ENCODE measurements around the gene ANKRD24. TPM values are rescaled to one million over a fixed set of nuclear protein-coding genes. Genes with fewer than 3 reads are reported as not detected.

The ANKRD24 gene
- total and polyA plus RNA-seq, 2 of the 13 experiments (the other 11 are each of a cell fraction or from before 2014, with no cell fraction given) = 0.13 to 0.24 TPM

- TF ChIP-seq ZNF687 (CRISPR knock-in tag; IDR thresholded peaks at IDR 0.05) (peak; percentile 40; the same call in 1 of the 2 replicates), ZNF101 (CRISPR knock-in tag; IDR thresholded peaks at IDR 0.05; ENCODE audit: borderline replicate concordance, low read depth) (no peak), ZBTB25 (CRISPR knock-in tag; IDR thresholded peaks at IDR 0.05) (no peak), ZNF891 (CRISPR knock-in tag; IDR thresholded peaks at IDR 0.05) (peak; percentile 40; the same call in 1 of the 2 replicates), ZNF543 (CRISPR knock-in tag; IDR thresholded peaks at IDR 0.05) (no peak)
Measured at GRCh38 chr19:4154571-4155312, 27.7 kb upstream of the ANKRD24 start (continued).

GRCh38 chr19:4157164-4157563 lies 25.3 kb upstream of the ANKRD24 start:
- H3K4me3 ChIP-seq (replicated peaks in 1 of 3; ENCODE audit: insufficient read depth in 1 of 3, low read depth in 2 of 3, low read length in 3 of 3) = no peak overlapping the region
- peaks cover 4% of the 10 kb centered on the region in 2 experiments; a peak in 3 of 5 replicates for H3K36me3 ChIP-seq (replicated peaks in 1 of 2; ENCODE audit: control insufficient read depth in 1 of 2, insufficient read depth in 2 of 2, low read length in 2 of 2)
- no peaks in the 10 kb centered on the region for H3K79me2 ChIP-seq (ENCODE audit: insufficient read depth, low read length)
- H3K9me3 ChIP-seq (ENCODE audit: low read length) = no peaks in the 10 kb centered on the region
- WGBS (ENCODE audit: low lambda C conversion rate) = 92% methylated on average over 2 of the region's 6 CpGs
- DNase-seq (ENCODE audit: low spot score) = no peak
- no peak overlapping the region for H3K4me2 ChIP-seq (ENCODE audit: low read depth, low read length)
- H3K27ac ChIP-seq (ENCODE audit: extremely low read length, insufficient read depth, low read length) = no peak overlapping the region
- ChIA-PET CTCF (ENCODE audit: low intra/inter-chr PET ratio, low total read pairs) (no interaction called here), POLR2A (interaction anchor here (0.9 kb wide), 1 partner anchor 10 kb away, joined by 5 read pairs; no protein-coding TSS in a partner anchor)
- FAIRE-seq = no peak
- no peaks in the 10 kb centered on the region for H4K20me1 ChIP-seq (ENCODE audit: insufficient read depth, low read length)
- in situ Hi-C loops (cut with HindIII; ENCODE audit: extremely low pct_ligation_motif_present, low pct_unique_long_range_greater_than_20kb) (no loop called here), intact Hi-C loops (cut with micrococcal nuclease; ENCODE audit: unreplicated experiment) (no loop called here)
- no peaks in the 10 kb centered on the region for H3K27me3 ChIP-seq (ENCODE audit: control insufficient read depth in 1 of 2, insufficient read depth in 2 of 2, low read length in 2 of 2)
- H3K4me1 ChIP-seq (ENCODE audit: insufficient read depth, low read length) = peaks cover 30% of the 10 kb centered on the region
- no peak overlapping the region for H3K9ac ChIP-seq (ENCODE audit: insufficient read depth, low read depth, low read length)
- BruUV-seq (replicated peaks) = no TSS peak
- no peak overlapping the region for H2AFZ ChIP-seq (ENCODE audit: low read length)
- ATAC-seq = no peak
- no peak for TF ChIP-seq RARG (CRISPR knock-in tag; IDR thresholded peaks at IDR 0.05; ENCODE audit: low read depth)
- TF ChIP-seq ZMYM3 (CRISPR knock-in tag; IDR thresholded peaks at IDR 0.05) = peak; percentile 76
- TF ChIP-seq ZNF629 (CRISPR knock-in tag; conservative IDR thresholded peaks at IDR 0.05) = peak; percentile 76
- TF ChIP-seq ZNF768 (CRISPR knock-in tag; IDR thresholded peaks at IDR 0.05) = peak; percentile 99
- TF ChIP-seq KDM1A (CRISPR knock-in tag; IDR thresholded peaks at IDR 0.05) = 0 out of 2 replicates have a peak, but pooled peaks have one; percentile 29
